Superior temporal gyrus (tissue), 1 donor: ENCODE measurements around the gene HSF2.
"Not testable (repeated sequence)": the region's sequence is repeated elsewhere in the genome, so short reads cannot be mapped to it uniquely, and the experiment has no call there.

ENCODE experiments used
- DNase-seq: peaks from one replicate; pipeline ENCODE4 v3.0.0-alpha.2; 2016; ENCODE audit errors: extremely low spot score

The HSF2 gene

DNA sequence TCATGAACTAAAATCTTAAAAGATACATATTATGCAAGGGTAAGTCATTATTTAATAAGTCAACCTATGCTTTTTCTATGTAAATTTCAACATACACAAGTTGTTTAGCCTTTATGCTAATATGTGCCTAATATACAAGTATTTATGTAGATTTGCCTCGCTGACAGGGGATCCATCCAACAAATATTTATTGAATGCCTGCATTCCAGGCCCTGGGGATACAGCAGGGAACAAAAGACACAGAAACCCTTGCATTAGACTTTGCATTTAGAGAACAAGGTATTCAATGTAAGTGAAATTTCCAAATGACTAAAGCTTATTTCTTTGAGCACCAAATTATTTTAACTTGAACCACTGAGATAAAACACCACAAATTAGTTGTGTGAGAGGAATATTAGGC lies 53.1 kb downstream of the HSF2 start:
- no peak for DNase-seq

DNA sequence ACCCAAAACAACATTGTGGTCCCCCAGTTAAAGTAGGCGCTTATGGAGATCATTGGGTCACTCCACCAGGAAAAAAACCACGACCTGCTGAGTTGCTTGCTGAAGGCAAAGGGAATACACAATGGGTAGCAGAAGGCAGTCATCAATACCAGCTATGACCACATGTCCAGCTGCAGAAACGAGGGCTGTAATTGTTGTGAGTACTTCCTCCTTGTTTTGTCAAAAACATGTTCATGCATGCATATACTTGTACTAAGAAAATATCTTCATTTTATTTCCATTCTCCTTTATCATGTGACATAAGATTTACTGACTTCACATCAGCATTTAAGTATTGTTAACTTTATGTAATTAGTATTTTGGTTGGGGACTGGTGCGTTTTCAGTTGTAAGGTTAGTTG lies 55.2 kb downstream of the HSF2 start:
- DNase-seq: no peak

DNA sequence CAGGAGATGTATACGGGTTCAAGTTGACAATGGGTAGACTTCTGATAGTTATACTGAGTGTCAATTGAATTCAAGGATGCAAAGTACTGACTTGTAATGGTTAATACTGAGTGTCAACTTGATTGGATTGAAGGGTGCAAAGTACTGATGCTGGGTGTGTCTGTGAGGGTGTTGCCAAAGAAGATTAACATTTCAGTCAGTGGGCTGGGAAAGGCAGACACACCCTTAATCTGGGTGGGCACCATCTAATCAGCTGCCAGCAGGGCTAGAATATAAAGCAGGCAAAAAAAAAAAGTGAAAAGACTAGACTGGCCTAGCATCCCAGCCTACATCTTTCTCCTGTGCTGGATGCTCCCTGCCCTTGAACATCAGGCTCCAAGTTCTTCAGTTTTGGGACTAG lies 55.7 kb downstream of the HSF2 start:
- DNase-seq: not testable (repeated sequence)

DNA sequence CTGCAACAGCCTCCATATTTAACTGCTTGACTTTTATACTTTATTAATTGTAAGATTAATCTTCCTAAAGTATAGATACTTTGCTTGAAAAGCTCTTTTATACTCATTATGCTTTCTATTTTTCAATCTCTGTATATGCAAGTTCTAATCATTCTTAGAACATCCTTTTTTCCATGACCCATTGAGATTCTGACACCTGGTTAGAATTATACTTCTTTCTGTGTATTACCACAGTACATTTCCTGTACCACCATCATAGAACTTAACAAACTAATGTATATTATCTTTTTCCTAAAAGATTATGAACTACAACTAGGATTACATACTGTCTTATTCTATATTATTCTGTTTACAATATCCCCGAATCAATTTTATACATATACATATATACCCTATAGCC lies 58.6 kb downstream of the HSF2 start:
- no peak for DNase-seq

DNA sequence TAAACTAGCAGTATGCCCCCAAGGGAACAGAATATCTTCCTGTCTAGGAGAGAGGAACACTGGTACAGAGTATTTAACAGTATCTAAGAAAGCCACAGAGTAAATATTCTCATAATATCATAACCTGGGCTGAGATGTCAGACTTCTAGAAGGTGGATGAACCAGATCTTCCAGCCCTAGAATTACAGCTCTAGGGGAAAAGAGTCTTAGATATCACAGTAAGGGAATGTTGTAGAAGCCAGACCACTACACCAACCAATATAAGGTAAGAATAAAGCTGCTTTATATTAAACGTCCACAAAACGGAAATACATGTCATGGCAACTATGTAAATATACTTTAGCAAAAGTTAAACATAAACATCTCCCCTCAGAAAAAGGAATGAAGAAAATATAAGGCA lies 59.8 kb downstream of the HSF2 start:
- no peak for DNase-seq

DNA sequence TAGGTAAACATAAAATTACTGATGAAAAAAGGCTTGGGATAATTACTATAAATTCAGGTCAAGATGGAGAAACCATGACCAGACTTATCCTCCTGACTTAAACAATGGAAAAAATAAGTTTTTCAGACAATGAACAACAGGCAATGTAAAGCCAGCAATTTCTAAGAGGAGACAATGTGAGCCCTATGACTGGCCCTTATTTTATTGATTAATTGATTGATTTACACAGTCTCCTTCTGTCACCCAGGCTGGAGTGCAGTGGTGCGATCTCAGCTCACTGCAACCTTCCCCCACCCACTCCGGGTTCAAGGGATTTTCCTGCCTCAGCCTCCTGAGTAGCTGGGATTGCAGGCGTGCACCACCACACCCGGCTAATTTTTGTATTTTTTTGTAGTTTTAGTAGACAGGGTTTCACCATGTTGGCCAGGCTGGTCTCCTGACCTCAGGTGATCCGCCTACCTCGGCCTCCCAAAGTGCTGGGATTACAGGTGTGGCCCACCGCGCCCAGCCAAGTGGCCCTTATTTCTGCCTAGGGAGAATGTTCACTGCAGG lies 60.5 kb downstream of the HSF2 start:
- DNase-seq: not testable (repeated sequence)

DNA sequence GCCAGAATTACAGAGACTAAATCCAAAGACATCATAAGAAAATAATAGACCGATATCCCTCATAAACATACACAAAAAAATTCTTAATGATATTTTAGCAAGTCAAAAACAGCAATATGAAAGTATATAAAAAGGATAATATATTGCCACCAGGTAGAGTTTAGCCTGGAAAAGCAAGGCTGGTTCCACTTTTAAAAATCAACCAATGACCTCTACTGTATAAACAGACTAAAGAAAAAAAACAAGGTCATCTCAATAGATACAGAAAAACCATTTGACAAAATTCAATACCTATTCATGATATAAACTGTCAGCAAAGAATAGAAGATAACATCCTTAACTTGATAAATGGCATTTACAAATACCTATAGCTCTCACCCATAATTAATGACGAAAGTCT lies 62.4 kb downstream of the HSF2 start:
- no peak for DNase-seq

DNA sequence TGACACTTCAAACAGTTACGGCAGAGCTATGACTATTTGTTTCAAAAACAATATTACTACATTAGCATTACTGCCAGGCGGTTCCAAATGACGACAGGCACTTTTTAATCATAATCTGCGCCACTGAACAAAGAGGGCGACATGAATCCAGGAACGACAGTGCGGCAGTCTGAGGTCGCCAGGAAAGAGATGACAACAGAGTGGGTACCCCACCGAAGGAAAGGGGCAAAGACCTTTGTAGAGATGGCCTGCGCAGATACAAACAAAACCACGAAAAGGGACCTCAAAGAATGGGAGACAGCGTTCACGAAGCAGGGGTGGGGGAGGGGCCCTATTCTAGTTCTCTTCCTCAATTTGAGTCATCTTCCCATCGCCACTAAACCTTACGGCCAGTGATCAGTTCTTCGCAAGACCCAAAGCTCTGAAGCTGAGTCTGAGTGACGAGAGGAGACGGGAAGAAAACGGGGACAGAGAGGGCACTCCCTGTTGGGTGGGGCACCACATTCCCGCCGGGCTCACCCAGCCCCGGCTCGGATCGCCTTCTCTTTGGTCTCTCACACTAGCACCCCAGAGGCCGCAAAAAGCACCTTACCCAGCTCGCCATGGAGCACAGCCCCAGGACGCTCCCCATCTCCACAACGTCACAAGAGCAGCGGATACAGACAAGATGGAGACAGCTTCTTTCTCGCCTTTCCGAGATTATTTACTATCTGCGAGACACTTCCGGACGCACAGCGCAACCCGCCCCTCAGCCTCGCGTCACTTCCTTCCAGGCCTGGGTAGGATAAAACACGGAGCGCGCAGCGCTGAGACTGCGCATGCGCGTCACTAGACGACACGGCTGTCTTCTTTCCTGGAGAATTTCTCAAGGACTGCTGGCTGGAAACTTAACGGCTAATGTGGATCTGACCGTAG lies 71.9 kb downstream of the HSF2 start, which contains the start of gene SERINC1:
Gene SERINC1 (minus strand): TSS at position 701 of the 915 bp plus-strand sequence. CDS start 70 bp downstream, at position 631.
- DNase-seq: peak; percentile 99

DNA sequence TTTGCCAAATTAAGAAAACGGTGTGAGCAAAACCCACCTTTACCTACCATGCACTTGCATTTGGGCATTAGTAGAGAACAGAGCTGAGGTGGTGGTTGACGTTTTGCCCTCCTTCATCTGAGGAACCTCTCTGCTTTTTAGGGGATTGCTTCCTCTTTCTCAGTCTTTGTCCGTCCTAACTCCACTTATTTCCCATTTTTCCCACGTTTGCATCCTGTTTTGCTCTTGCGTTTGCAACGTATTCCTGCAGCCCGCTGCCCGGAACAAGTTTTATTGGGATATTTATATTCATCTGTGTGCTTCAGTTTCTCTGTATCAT lies 72.5 kb downstream of the HSF2 start:
- DNase-seq: no peak

DNA sequence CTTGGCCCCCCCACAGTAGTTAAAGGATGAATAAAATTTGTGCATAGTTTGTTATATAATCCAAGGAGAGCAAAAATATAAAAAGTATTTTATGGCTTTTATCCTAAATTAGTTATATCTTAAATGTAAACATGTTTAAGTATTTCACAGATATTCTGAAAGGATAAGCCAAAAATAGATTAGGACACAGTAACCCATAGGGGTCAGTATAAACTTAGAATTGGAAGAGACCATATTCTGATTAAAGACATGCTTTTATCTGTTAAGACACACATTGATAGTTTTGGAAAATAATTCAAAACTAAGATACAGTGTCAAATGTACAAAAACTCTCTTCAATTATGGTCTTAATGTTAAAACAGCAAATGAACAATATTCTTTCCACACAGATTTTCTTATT lies 76.7 kb downstream of the HSF2 start:
- peak; percentile 59 for DNase-seq

DNA sequence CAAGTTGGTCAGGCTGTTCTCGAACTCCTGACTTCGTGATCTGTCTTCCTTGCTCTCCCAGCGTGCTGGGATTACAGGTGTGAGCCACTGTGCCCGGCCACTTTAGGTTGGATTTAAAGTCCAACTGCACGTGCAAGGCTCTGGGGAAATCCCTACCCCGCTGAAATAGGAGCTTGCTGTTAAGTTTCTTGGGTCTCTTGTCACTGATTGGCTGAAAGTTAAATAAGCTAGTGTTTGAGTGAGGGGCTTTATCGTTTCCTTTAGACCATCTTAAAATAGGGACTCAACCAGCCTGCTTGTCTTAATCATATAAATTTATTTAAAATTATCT lies 83.3 kb downstream of the HSF2 start:
- no peak for DNase-seq
